Measurements from ENCODE around the gene CLSTN3. TPM values are rescaled to one million over a fixed set of nuclear protein-coding genes. Genes with fewer than 3 reads are reported as not detected.

CLSTN3 gene
- total and polyA plus RNA-seq, 2 of the 13 experiments (the other 11 are each of a cell fraction or from before 2014, with no cell fraction given), result 26.2 to 94.1 TPM

- no TSS peak for BruUV-seq (replicated peaks)
- TF ChIP-seq KDM5A (IDR thresholded peaks at IDR 0.05; ENCODE audit: borderline replicate concordance, low read length), result no peak
- TF ChIP-seq NR2F1 (CRISPR knock-in tag; IDR thresholded peaks at IDR 0.05), result no peak
- no peak for TF ChIP-seq ZNF510 (CRISPR knock-in tag; IDR thresholded peaks at IDR 0.05; ENCODE audit: low read depth)
- TF ChIP-seq SYNCRIP (IDR thresholded peaks at IDR 0.05; ENCODE audit: insufficient read depth, low read depth, low read length), result no peak
- TF ChIP-seq ZNF691 (CRISPR knock-in tag; IDR thresholded peaks at IDR 0.05; ENCODE audit: borderline replicate concordance, low read depth), result no peak
- TF ChIP-seq HBP1 (CRISPR knock-in tag; IDR thresholded peaks at IDR 0.05; ENCODE audit: low read depth), result no peak
- no peak for TF ChIP-seq JARID2 (CRISPR knock-in tag; IDR thresholded peaks at IDR 0.05; ENCODE audit: insufficient replicate concordance)
- TF ChIP-seq ZNF574 (CRISPR knock-in tag; IDR thresholded peaks at IDR 0.05), result no peak
- TF ChIP-seq ZNF513 (CRISPR knock-in tag; conservative IDR thresholded peaks at IDR 0.05), result no peak
- TF ChIP-seq HMGA1 (CRISPR knock-in tag; conservative IDR thresholded peaks at IDR 0.05), result no peak
- no peak for TF ChIP-seq ZNF704 (CRISPR knock-in tag; IDR thresholded peaks at IDR 0.05; ENCODE audit: borderline replicate concordance)
Measured at GRCh38 chr12:7090222-7090998, 39.8 kb upstream of the CLSTN3 start.

More at GRCh38 chr12:7090222-7090998, 39.8 kb upstream of the CLSTN3 start:
- Histone ChIP-seq H3K9ac (ENCODE audit: insufficient read depth, low read depth, low read length) (no peak overlapping the region), H3K4me2 (ENCODE audit: low read depth, low read length) (no peak overlapping the region), H2AFZ (ENCODE audit: low read length) (no peak overlapping the region), H3K36me3 (replicated peaks in 1 of 2; ENCODE audit: control insufficient read depth in 1 of 2, insufficient read depth in 2 of 2, low read length in 2 of 2) (no peaks in the 10 kb centered on the region), H3K79me2 (ENCODE audit: insufficient read depth, low read length) (no peaks in the 10 kb centered on the region), H3K9me3 (ENCODE audit: low read length) (no peaks in the 10 kb centered on the region), H3K27ac (ENCODE audit: extremely low read length, insufficient read depth, low read length) (no peak overlapping the region), H3K4me3 (replicated peaks in 1 of 3; ENCODE audit: insufficient read depth in 1 of 3, low read depth in 2 of 3, low read length in 3 of 3) (no peak overlapping the region), H4K20me1 (ENCODE audit: insufficient read depth, low read length) (no peaks in the 10 kb centered on the region; the same call in 1 of the 2 replicates), H3K27me3 (ENCODE audit: control insufficient read depth in 1 of 2, insufficient read depth in 2 of 2, low read length in 2 of 2) (peaks cover 0 to 2% of the 10 kb centered on the region in 2 experiments; a peak in 1 of 5 replicates), H3K4me1 (ENCODE audit: insufficient read depth, low read length) (peaks cover 27% of the 10 kb centered on the region)
- ATAC-seq (no peak), FAIRE-seq (no peak), DNase-seq (ENCODE audit: low spot score) (no peak)
- intact Hi-C loops (cut with micrococcal nuclease; ENCODE audit: unreplicated experiment) (no loop called here), in situ Hi-C loops (cut with HindIII; ENCODE audit: extremely low pct_ligation_motif_present, low pct_unique_long_range_greater_than_20kb) (loop anchor here (5.0 kb wide), 1 partner anchor 33 kb away; no protein-coding TSS in a partner anchor)
- ChIA-PET POLR2A (interaction anchor here (1.2 to 2.7 kb wide), 3 partner anchors 18 to 147 kb away, joined by 4 to 11 read pairs (median 5); partner anchors contain the start of genes C12orf57, C1RL, C1S and RNU7-1), CTCF (ENCODE audit: low intra/inter-chr PET ratio, low total read pairs) (interaction anchor here (5.0 kb wide), 1 partner anchor 30 kb away, joined by 45 read pairs; the partner anchor contains the start of gene C1S)
- WGBS (ENCODE audit: low lambda C conversion rate), result 80% methylated on average over 14 of the region's 16 CpGs

All from HepG2 (cell line).